NCI-H748 (cell line): ENCODE measurements around the gene S100A2.
"Not testable (repeated sequence)": the region's sequence is repeated elsewhere in the genome, so short reads cannot be mapped to it uniquely, and the experiment has no call there.

Experiments used
- DNase-seq: peaks from one replicate; lab custom pipeline; 2025; ENCODE audit not compliant: unreplicated experiment; lab: John Stamatoyannopoulos, UW

Gene S100A2

DNA sequence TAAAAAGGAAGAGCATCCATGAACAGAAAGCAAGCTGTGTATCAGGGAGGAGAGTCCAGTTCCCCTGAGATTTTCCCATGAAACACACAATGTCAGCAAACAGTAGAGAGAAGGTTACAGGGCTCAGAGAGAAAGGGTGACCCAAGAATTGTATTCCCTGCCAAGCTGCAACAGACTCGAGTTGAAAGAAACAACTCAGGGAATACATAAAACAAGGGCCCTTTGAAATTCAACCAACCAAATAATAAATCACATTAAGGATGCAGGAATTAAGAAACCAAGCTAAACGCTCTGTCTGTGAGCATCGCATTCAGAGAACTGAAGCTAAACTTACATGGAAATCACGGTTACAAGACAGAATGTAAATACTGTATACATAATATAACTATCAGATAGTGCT, 27.1 kb upstream of the S100A2 start:
- no peak for DNase-seq

GRCh38 chr1:153588482-153588881, 22.8 kb upstream of the S100A2 start:
- no peak for DNase-seq

- not testable (repeated sequence) for DNase-seq
These were observed 22.4 kb upstream of the S100A2 start for GRCh38 chr1:153588033-153588432.

DNA sequence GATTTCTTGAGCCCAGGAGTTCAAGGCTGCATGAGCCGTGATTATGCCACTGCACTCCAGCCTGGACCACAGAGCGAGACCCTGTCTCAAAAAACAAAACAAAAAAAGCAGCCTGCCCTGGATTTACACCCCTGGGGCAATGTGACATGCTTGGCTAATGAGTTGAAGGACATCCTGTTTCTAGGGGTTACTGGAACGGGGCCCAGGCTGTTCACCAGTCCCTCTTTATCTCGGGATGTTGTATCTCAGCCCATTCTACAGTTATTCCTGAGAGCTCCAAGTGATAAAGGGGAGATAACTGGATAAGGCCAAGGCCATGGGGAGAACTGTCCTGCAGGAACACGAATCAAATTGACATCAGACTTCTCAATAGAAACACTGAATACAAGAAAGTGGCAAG, 21.7 kb upstream of the S100A2 start:
- no peak for DNase-seq

DNA sequence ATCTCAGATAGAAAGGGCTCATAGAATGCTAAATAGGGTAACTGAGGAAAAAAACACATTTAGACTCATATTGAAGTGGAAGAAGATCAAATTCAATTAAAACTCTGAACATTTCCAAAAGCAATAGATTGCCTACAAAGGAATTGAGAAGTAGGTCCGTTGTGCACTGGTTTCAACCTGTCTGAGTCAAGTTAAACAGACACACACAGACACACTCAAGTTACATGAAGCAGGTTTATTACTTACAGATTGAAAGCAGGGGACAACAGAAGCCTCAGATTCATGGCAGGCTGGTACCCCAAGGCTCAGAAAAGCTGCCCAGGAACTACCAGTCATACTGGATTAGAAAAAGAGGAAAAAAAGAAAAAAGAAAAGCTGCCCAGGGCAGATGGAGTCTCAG, 20.7 kb upstream of the S100A2 start:
- no peak for DNase-seq

DNA sequence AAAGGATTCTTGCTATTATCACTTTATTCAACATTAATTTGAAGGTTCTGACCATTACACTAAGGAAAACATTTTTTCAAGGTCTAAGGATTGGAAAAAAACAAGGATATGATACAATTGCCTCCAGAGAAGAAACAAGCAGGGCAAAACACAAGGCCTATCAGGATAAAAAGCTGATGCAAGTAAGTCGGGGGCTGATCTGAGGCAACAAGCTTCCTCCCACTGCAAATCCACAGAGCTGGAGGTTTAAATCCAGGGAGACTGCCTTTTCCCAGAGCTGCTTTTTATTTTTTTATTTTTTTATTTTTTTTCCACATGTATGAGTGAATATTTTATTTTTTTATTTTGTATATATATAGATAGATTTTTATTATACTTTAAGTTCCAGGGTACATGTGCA, 19.4 kb upstream of the S100A2 start:
- no peak for DNase-seq

DNA sequence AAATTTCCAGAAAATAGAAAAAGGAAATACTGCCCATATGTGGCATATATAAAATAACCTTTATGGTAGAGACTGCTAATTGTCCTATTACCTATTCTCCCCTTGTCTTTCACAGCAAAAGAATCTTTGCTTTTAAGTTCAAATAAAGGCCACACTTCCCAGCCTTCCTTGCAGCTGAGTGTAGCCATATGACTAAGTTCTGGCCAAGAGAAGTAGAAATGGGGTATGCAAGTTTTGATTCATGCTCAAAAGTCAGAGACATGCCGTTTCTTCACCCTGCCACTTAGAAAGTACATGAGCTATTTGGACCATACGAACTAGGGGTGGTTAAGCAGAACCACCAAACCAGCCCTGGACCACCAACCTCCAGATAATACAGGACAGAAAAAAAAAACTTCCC, 18.3 kb upstream of the S100A2 start:
- DNase-seq, result no peak

DNA sequence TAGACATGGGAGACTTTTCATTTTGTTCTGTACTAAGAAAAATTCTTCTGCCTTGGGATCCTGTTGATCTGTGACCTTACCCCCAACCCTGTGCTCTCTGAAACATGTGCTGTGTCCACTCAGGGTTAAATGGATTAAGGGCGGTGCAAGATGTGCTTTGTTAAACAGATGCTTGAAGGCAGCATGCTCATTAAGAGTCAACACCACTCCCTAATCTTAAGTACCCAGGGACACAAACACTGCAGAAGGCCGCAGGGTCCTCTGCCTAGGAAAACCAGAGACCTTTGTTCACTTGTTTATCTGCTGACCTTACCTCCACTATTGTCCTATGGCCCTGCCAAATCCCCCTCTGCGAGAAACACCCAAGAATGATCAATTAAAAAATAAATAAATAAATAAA, 17.9 kb upstream of the S100A2 start:
- not testable (repeated sequence) for DNase-seq

GRCh38 chr1:153582836-153583235, 17.2 kb upstream of the S100A2 start:
- not testable (repeated sequence) for DNase-seq

DNA sequence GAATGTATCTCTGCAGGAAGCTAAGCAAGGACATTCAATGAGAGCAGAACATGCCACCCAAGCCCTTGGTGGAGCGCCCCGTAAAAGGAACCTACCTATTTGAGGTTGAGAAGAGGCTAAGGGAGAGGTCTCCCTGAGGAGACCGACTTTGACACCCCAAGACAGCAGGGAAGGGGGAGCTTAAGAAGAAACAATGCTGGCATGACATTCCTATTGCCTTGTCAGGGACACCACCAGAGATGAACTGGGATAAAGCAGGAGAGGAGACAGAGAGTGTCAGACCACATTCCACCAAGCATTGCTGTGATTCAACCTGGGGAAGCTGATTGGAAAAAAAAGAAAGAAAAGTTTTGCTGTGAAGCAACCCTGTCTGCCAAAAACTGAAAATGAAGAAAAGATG, 13.3 kb upstream of the S100A2 start:
- DNase-seq, result no peak

DNA sequence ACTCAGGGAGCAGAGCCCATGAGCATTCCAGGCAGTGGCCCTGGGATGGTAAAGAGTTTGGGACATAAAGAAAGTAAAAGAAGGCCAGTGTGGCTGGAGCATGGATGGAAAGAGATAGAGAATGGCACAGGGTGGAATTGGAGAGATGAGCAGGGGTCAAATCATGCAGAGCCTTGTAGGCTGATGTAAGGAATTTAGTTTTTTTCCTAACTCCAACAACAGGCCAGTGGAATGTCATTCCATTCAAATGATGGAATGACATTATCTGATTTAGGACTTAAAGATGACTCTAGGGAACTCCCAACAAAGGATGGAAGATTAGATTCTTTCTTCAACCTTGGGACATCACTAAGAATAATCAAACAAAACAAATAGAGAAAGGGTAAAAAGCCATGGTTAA, 12.8 kb upstream of the S100A2 start:
- DNase-seq, result no peak

DNA sequence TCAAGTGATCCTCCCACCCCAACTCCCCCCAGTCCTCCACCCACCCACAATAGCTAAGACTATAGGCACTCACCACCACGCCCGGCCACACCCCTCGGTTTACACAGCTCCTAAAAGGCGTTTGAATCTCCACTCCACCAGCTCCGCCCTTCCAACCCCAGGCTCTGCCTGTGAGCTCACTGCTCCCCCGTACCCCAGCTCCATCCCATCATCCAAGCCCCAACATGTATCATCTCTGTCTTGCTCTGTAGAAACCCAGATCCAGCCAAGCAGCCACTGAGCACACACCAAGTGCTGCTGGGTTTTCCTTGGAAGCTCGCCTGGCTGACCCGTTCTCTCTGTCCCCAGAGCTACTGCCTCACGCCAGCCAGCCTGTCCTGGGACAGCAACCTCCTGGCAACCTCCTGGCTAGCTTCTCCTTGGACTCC, 12.0 kb upstream of the S100A2 start:
- DNase-seq, result peak; percentile 12

- DNase-seq, result no peak
These were observed 11.5 kb upstream of the S100A2 start for GRCh38 chr1:153577138-153577537.

DNA sequence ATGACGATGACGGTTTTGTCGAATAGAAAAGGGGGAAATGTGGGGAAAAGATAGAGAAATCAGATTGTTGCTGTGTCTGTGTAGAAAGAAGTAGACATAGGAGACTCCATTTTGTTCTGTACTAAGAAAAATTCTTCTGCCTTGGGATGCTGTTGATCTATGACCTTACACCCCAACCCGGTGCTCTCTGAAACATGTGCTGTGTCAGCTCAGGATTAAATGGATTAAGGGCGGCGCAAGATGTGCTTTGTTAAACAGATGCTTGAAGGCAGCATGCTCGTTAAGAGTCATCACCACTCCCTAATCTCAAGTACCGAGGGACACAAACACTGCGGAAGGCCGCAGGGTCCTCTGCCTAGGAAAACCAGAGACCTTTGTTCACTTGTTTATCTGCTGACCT, 9.9 kb upstream of the S100A2 start:
- not testable (repeated sequence) for DNase-seq

- not testable (repeated sequence) for DNase-seq
These were observed 9.4 kb upstream of the S100A2 start for GRCh38 chr1:153575081-153575491.

GRCh38 chr1:153573351-153573750, 7.7 kb upstream of the S100A2 start:
- no peak for DNase-seq

DNA sequence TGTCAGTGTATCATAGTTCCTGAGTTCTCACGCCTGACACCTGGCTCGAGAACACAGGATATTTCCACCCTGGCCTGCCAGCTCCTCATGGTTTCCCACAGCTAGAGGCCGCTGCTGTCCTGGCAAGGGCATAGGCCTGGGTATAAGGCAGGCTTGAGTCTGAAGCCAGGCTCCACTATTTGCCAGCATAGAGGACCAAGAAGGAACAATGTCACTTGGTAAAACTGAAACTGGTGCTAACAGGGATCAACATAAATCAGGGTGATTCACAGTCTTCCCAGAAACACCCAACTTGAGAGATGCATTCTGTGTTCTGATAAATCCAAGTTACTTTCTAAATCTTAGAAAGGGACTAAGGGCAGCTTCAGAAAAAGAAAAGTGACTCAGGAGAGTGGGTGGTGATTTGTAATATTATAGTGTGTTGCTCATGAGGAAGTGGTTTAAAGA, 6.9 kb upstream of the S100A2 start:
- peak; percentile 57 for DNase-seq

DNA sequence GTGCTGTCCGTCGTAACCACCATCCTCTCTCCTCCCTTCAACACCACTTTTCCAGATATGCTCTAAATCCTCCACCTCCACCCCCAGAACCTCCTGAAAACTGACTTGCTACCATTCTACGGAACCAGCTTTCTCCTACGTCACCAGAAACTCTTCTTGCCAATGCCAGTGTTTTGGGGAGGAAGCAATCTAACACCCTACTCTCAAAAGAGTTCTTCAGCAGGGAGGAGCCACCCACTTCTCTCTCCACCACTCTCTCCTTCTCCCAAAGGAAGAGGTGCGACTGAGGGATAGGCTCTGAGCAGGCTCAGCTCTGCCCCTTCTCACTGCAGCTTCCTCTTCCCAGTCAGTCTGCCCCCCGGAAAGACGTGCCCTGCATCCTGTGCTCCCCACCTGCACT, 6.1 kb upstream of the S100A2 start:
- no peak for DNase-seq

- DNase-seq, result peak; percentile 30
These were observed 5.2 kb upstream of the S100A2 start for GRCh38 chr1:153570874-153571273.

DNA sequence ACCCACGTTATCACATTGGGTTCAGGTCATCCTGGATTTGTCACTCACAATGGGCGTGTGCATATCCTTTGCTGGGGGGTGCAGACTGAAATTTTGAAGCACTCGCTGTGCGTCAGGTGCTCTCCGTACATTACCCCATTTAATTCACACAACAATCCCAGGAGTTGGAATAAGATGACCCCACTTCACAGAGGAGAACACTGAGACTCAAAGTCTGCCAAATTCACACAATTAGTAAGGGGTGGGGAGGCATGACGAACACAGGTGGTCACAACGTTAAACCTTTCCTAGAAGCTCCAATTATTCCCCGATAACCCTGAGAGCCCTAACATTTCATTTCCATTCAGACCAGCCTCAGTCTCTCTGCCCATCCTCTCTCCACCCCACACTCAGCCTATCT, 3.8 kb upstream of the S100A2 start:
- DNase-seq, result no peak

DNA sequence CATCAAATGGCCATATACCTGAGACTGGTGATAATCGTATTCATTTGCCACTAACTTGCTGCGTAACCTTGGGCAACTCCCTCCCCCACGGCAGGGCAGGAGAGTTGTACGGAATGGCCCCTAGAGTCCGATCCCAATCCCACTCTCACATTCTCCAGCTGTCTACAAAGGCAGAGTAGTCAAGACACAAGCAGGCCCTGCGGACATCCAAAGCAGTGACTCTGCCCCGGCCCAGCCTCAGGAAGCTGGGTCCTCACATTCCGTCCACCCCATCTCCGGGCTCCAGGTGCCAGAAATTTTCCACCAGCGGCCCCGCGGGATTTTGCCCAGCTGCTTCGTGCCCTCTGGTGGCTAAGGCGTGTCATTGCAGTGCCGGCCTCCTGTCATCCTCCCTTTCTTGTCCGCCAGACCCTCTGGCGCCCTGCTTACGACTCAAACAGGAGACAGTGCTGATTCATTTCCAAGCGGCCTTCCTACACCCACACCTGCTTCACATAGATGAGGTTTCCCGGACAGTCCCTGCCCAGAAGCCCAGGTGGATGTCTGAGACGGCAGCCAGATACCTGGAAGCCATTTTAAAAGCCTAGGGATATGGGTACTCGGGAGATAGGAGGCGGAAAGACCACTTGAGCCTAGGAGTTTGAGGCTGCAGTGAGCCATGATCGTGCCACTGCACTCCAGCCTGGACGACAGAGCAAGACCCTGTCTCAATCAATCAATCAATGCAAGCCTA, 2.9 kb upstream of the S100A2 start:
- peak; percentile 91 for DNase-seq

- no peak for DNase-seq
These were observed 2.1 kb upstream of the S100A2 start for GRCh38 chr1:153567621-153568366.
